Measurements from ENCODE around the gene EDDM3A. TPM values are rescaled to one million over a fixed set of nuclear protein-coding genes. Genes with fewer than 3 reads are reported as not detected.
A peak's percentile ranks its signal among the peaks of the same experiment; 100 is the strongest.
"Not testable (repeated sequence)": the region's sequence is repeated elsewhere in the genome, so short reads cannot be mapped to it uniquely, and the experiment has no call there.

Gene EDDM3A
- total RNA-seq, 4 donors from 2014 or later = not detected

DNA sequence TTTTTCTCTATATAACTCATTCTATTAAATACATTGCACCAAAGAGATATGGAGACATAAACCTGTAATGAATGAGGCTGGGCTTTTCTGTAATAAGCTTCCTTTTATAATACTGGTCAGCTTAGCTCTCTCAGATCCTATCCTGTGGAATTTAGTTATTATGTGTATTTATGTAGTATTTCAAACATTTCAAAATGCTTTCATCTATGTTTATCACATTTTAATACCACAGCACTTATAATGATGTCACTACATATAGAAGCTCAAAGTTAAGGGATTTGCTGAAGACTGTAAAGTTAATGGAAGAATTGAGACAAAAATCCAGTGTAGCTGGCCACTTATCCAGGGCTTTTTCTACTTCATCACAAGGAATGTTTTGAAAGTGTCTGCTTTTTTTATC, 45.8 kb upstream of the EDDM3A start:
- Histone ChIP-seq H3K4me1 (peaks cover 0 to 9% (median 0%) of the 10 kb centered on the region in 3 donors), H3K27ac (no peak overlapping the region), H3K9me3 (no peaks in the 10 kb centered on the region), H3K36me3 (peaks cover 0 to 12% (median 0%) of the 10 kb centered on the region in 3 donors), H3K27me3 (no peaks in the 10 kb centered on the region), H3K4me3 (no peak overlapping the region)
- no peak for DNase-seq
- intact Hi-C loops (cut with DNase I) = loop anchor here (5.0 to 10.0 kb wide), 2 partner anchors 157 to 265 kb away; no protein-coding TSS in a partner anchor
- no peak for TF ChIP-seq POLR2A (IDR thresholded peaks at IDR 0.05)
- TF ChIP-seq, protein P1, sequence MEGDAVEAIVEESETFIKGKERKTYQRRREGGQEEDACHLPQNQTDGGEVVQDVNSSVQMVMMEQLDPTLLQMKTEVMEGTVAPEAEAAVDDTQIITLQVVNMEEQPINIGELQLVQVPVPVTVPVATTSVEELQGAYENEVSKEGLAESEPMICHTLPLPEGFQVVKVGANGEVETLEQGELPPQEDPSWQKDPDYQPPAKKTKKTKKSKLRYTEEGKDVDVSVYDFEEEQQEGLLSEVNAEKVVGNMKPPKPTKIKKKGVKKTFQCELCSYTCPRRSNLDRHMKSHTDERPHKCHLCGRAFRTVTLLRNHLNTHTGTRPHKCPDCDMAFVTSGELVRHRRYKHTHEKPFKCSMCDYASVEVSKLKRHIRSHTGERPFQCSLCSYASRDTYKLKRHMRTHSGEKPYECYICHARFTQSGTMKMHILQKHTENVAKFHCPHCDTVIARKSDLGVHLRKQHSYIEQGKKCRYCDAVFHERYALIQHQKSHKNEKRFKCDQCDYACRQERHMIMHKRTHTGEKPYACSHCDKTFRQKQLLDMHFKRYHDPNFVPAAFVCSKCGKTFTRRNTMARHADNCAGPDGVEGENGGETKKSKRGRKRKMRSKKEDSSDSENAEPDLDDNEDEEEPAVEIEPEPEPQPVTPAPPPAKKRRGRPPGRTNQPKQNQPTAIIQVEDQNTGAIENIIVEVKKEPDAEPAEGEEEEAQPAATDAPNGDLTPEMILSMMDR (IDR thresholded peaks at IDR 0.05) = no peak

DNA sequence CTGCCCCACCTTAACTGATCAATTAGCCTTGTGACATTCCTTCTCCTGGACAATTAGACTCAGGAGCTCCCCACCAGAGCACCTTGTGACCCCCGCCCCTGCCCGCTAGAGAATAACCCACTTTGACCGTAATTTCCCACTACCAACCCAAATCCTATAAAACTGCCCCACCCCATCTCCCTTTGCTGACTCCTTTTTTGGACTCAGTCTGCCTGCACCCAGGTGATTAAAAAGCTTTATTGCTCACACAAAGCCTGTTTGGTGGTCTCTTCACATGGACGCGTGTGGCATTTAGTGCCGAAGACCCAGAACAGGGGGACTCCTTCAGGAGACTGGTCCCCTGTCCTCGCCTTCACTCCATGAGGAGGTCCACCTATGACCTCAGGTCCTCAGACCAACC, 44.7 kb upstream of the EDDM3A start:
- DNase-seq; H3K27ac ChIP-seq; H3K4me3 ChIP-seq; H3K9me3 ChIP-seq; H3K4me1 ChIP-seq; H3K36me3 ChIP-seq; H3K27me3 ChIP-seq; intact Hi-C loops (cut with DNase I): not testable (repeated sequence)
- WGBS, 2 donors = 90 to 99% methylated on average over 7 of the region's 7 CpGs

DNA sequence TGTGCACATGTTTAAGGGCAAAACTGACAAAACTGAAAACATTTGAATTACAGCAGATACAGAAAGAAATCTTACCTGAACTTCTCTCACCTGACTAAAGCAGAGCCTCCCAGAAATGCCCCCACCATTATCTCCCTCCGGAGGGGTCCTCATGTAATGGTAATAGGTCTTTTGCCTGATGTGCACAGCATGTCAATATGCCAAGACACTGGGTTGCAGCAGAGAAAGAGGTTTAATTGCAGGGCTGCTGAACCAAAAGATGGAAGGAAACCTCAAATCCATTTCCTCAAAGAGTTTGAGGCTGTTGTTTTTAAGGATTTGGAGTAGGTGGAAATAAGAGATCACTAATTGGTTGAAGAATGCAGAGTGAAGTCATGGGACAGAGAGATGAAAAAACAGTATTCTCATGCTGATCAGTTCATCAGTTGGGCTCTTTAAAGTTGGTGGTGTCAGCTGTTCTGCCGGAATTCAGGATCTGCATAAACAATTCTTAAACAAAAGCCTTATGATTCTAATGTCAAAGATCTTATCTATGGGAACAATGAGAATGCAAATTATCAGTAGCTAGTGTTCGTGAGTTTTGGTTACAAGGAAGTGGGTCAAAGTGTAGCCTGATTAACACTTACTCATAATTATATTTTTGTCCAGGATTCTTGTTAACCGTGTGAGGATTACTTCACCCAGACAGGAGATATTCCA, 38.9 kb upstream of the EDDM3A start:
- Histone ChIP-seq H3K27me3 (no peaks in the 10 kb centered on the region), H3K36me3 (no peaks in the 10 kb centered on the region), H3K27ac (peak overlapping the region in 2 of 4 donors; percentile 62), H3K9me3 (no peaks in the 10 kb centered on the region), H3K4me3 (no peak overlapping the region), H3K4me1 (peaks cover 0 to 17% (median 3%) of the 10 kb centered on the region in 3 donors)
- intact Hi-C loops (cut with DNase I) = no loop called here
- no peak for DNase-seq
- no peak for TF ChIP-seq POLR2A (IDR thresholded peaks at IDR 0.05)
- TF ChIP-seq, protein P1 (IDR thresholded peaks at IDR 0.05) = no peak
- WGBS, 2 donors = 33 to 42% methylated on average over 4 of the region's 4 CpGs

DNA sequence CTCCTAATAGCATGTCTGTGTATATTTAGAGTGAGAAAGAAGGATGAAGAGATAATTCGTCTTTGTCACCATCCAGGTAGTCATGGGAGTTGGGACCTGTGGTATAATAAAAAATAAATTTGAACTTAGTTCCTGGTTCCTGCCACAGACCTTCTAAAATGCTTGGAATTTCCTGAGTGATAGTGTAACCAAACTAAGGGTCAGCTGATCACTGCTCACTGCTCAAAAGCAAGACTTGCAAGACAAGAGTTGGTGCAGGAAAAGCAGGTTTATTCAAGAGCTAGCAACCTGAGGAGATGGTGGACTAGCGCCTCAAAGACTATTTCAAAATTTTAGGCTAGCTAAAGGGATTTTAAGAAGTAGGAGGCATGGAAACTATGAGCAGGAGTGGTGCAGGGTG, 38.1 kb upstream of the EDDM3A start:
- no peak for TF ChIP-seq POLR2A (IDR thresholded peaks at IDR 0.05)
- TF ChIP-seq, protein P1 (IDR thresholded peaks at IDR 0.05) = no peak
- no peaks in the 10 kb centered on the region for H3K9me3 ChIP-seq
- intact Hi-C loops (cut with DNase I) = no loop called here
- H3K4me3 ChIP-seq = no peak overlapping the region
- no peak for DNase-seq
- peaks cover 0 to 17% (median 3%) of the 10 kb centered on the region in 3 donors for H3K4me1 ChIP-seq
- no peaks in the 10 kb centered on the region for H3K36me3 ChIP-seq
- 55 to 57% methylated on average over 2 of the region's 2 CpGs for WGBS, 2 donors
- H3K27me3 ChIP-seq = no peaks in the 10 kb centered on the region
- H3K27ac ChIP-seq = peak overlapping the region in 3 of 4 donors; percentile 22 to 62 (median 62)

DNA sequence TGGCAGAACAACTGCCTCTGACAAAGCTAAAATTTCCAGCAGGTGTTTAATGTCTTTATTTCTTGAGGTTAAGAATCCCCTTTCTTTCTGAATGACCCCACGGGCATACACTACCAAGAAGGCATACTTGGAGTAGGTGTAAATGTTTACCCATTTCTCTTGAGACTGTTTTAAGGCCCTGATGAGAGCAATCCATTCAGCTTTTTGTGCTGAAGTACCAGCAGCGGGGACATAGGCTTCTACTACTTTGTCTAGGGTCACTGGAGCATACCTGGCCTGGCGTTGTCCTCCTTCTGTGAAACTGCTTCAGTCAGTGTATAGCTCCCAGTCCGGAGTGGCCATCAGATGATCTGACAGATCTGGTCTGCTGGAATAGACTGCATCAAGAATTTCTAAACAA, 34.4 kb upstream of the EDDM3A start:
- Histone ChIP-seq H3K27ac (no peak overlapping the region), H3K36me3 (no peaks in the 10 kb centered on the region), H3K4me1 (peaks cover 0 to 44% (median 12%) of the 10 kb centered on the region in 3 donors), H3K9me3 (no peaks in the 10 kb centered on the region), H3K27me3 (no peaks in the 10 kb centered on the region), H3K4me3 (no peak overlapping the region)
- no peak for DNase-seq
- 60 to 72% methylated on average over 2 to 3 of the region's 4 CpGs for WGBS, 2 donors
- TF ChIP-seq POLR2A (IDR thresholded peaks at IDR 0.05) = no peak
- TF ChIP-seq, protein P1 (IDR thresholded peaks at IDR 0.05) = no peak
- intact Hi-C loops (cut with DNase I) = no loop called here
